ENCODE results near the gene XPO1. TPM values are rescaled to one million over a fixed set of nuclear protein-coding genes. Genes with fewer than 3 reads are reported as not detected.

XPO1 gene
- total and polyA plus RNA-seq, 2 experiments from 2014 or later, result 115 to 485 TPM

DNA sequence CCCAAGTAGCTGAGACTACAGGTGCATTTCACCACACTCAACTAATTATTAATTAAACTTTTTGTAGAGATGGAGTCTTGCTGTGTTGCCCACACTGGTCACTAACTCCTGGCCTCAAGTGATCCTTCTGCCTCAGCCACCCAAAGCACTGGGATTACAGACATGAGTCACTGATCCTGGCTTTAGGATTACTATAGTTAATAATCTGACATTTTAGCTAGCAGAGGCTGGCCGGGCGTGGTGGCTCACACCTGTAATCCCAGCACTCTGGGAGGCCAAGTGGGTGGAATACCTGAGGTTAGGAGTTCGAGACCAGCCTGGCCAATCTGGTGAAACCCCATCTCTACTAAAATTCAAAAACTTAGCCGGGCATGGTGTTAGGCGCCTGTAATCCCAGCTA is 106.8 kb downstream of the XPO1 start:
- Mint-ChIP-seq H3K36me3 (ENCODE audit: low read depth) (peaks cover 3% of the 10 kb centered on the region; the same call in 2 of the 3 replicates), H3K27ac (no peak overlapping the region), H3K9me3 (no peaks in the 10 kb centered on the region), H3K4me1 (peaks cover 26% of the 10 kb centered on the region), H3K27me3 (ENCODE audit: insufficient read depth, low read depth, poor library complexity) (peaks cover 2% of the 10 kb centered on the region), H3K4me3 (no peak overlapping the region)
- ATAC-seq, result no peak
- H3K27me3 ChIP-seq (ENCODE audit: insufficient read depth), result no peaks in the 10 kb centered on the region
- H2AFZ ChIP-seq, result no peak overlapping the region
- DNase-seq (ENCODE audit: low spot score), result no peak
- peaks cover 100% of the 10 kb centered on the region for H3K79me2 ChIP-seq (replicated peaks; ENCODE audit: insufficient read depth)
- H3K4me1 ChIP-seq (ENCODE audit: insufficient read depth), result peaks cover 7% of the 10 kb centered on the region; the same call in 1 of the 2 replicates
- 0 out of 2 replicates have a peak overlapping the region, but pooled peaks have one; percentile 10 for H3K27ac ChIP-seq (ENCODE audit: low read depth)
- no peak overlapping the region for H3K4me2 ChIP-seq
- no peak overlapping the region for H3K4me3 ChIP-seq
- H4K20me1 ChIP-seq (replicated peaks; ENCODE audit: insufficient read depth), result peaks cover 46% of the 10 kb centered on the region
- no peaks in the 10 kb centered on the region for H3K36me3 ChIP-seq (ENCODE audit: insufficient read depth)
- no peaks in the 10 kb centered on the region; the same call in 1 of the 2 replicates for H3K9me2 ChIP-seq (ENCODE audit: insufficient read depth)
- H3F3A ChIP-seq (replicated peaks; ENCODE audit: low read depth), result no peaks in the 10 kb centered on the region
- no peak for TF ChIP-seq JUNB (IDR thresholded peaks at IDR 0.05; ENCODE audit: unreplicated experiment)
- TF ChIP-seq CREB1 (CRISPR knock-in tag; IDR thresholded peaks at IDR 0.05; ENCODE audit: low read depth), result no peak

Other genes with a start within 250 kb of the XPO1 start
- gene USP34, start 67.3 kb downstream of the XPO1 start, total RNA-seq (2014; rRNA removed; shearing (Covaris generic)), result 115 and 157 TPM in 2 replicates
- gene USP34, start 67.3 kb downstream of the XPO1 start, polyA plus RNA-seq (2016; fragmentation: Nextera tagmentation; extraction: Ambion mirVana), result 68.1 and 81.8 TPM in 2 replicates

Data from GM23338 (cell line).